HG02973 (cell line): ENCODE data around the gene ITSN1.
"Not testable (repeated sequence)": the region's sequence is repeated elsewhere in the genome, so short reads cannot be mapped to it uniquely, and the experiment has no call there.

Experiments used
- ATAC-seq: cut with Tn5 transposase; IDR thresholded peaks from one replicate; pipeline ENCODE4 v1.9.1; 2021; ENCODE audit warnings: moderate library complexity; ENCODE audit not compliant: unreplicated experiment

ITSN1 gene

GRCh38 chr21:33642027-33642895 lies at the start of gene ITSN1:
Gene ITSN1, plus strand, starts transcription at chr21:33642501. Its CDS starts 76,328 bp downstream, at chr21:33718829.
- peak; percentile 85 for ATAC-seq

DNA sequence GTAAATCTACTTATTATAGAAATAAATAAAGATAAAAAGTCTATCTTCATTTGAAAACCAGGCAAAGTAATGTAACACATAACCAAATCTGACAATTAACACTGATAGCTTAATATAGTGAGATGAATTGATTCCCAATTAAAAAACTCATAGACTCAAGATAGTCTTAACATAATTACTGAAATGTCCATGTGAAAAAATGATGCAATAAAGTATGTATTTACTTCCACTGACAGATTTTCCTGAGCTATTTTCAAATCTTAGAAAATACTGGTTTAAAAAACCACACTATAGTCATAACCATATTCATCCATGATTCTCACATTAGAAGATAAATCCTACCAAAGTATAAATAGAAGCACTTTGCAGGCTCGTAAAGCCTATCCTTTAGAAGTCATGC lies 44.2 kb upstream of the ITSN1 start:
- ATAC-seq: no peak

- no peak for ATAC-seq
These were observed 33.7 kb upstream of the ITSN1 start for GRCh38 chr21:33608559-33608958.

- no peak for ATAC-seq
These were observed 31.1 kb upstream of the ITSN1 start for GRCh38 chr21:33611006-33611744.

DNA sequence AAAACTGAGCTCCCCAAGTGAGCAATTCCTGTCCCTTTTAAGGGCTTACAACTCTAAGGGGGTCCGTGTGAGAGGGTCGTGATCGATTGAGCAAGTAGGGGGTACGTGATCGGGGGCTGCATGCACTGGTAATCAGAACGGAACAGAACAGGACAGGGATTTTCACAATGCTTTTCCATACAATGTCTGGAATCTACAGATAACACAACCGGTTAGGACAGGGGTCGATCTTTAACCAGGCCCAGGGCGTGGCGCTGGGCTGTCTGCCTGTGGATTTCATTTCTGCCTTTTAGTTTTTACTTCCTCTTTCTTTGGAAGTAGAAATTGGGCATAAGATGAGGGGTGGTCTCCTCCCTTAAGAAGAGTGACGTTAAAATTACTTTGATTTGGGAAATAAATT lies 24.7 kb upstream of the ITSN1 start:
- ATAC-seq: not testable (repeated sequence)

- ATAC-seq: no peak
These were observed 23.9 kb upstream of the ITSN1 start for GRCh38 chr21:33618407-33618806.

DNA sequence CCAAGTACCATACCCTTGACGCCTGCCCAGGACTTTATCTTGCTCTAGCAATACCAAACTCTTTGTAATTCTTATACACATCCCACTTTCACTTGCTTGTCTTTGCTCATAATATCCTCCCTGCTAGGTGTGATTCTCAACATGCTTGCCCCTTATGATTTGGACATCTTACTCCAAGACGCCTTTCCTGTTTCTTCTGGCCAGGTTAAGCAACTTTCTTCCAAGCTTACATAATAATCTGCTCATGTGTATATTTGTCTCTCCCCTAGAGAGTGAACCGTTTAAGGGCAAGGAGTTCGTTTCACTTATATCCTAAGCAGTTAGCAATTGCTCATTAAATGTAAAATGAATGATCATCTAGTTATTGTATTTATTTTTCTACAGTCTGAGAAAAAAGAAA lies 22.6 kb upstream of the ITSN1 start:
- no peak for ATAC-seq

DNA sequence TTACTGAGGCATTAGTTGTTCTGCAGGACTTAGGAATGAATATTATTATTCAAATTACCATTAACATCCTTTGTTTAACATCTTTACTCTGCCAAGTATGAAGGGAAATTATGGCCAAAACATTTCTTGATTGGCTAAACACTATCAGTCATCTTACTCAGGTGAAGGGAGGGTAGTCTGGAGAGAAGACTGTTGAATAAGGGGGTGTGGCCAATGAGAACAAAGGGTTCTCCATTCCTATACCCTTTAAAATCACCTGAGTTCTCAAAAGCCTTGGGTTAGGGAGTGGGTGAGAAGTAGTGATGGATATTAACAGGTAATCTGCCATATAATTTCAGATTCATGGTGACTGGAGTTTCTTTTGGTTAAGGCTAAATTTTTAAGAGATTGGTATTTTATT lies 20.0 kb upstream of the ITSN1 start:
- ATAC-seq: no peak

DNA sequence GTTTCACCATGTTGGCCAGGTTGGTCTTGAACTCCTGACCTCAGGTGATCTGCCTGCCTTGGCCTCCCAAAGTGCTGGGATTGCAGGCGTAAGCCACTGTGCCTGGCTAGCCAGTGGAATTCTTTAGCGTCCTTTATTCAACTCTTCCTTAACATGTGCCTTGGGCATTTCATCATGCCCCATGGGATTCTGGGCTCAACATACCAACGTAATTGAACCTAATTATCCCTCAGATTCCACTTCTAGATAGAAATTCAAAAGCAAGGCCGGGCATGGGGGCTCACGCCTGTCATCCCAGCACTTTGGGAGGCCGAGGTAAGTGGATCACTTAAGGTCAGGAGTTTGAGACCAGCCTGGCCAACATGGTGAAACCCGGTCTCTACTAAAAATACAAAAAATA lies 16.1 kb upstream of the ITSN1 start:
- not testable (repeated sequence) for ATAC-seq

GRCh38 chr21:33634254-33634653 lies 8.0 kb upstream of the ITSN1 start:
- no peak for ATAC-seq

DNA sequence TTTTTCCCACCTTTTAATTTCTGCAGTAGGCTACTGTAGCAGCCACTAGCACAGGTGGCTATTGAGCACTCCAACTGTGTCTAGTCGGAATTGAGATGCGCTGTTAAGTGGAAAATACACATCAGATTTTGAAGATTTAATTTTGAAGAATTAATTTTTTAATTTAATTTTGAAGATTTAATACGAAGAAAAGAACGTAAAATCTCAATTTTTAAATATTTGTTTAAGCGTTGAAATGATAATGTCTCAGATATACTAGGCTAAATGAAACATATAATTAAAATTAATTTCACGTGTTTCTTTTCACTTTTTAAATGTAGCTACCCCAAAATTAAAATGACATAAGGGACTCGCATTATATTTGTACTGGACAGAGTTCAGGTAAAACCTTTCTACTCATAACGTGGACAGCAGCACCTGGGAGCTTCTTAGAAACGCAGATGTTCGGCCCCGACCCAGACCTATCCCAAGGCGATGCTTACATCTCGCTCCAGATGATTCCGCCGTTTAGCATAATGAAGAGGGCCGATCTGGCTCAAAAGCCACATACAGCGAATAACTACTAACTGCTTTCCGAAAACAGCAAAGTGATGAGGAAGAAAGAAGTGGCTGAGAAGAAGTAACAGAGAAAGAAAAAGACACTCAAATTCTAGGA lies 1.5 kb upstream of the ITSN1 start:
- no peak for ATAC-seq

GRCh38 chr21:33641352-33642026 lies 812 bp upstream of the ITSN1 start, which contains the start of gene CRYZL1:
Gene CRYZL1, minus strand, starts transcription at chr21:33641741. Its CDS starts 10,190 bp downstream, at chr21:33631551.
- peak; percentile 82 for ATAC-seq

- no peak for ATAC-seq
These were observed 776 bp downstream of the ITSN1 start for GRCh38 chr21:33642896-33643657.

GRCh38 chr21:33643658-33644311 lies 1.5 kb downstream of the ITSN1 start:
- no peak for ATAC-seq

DNA sequence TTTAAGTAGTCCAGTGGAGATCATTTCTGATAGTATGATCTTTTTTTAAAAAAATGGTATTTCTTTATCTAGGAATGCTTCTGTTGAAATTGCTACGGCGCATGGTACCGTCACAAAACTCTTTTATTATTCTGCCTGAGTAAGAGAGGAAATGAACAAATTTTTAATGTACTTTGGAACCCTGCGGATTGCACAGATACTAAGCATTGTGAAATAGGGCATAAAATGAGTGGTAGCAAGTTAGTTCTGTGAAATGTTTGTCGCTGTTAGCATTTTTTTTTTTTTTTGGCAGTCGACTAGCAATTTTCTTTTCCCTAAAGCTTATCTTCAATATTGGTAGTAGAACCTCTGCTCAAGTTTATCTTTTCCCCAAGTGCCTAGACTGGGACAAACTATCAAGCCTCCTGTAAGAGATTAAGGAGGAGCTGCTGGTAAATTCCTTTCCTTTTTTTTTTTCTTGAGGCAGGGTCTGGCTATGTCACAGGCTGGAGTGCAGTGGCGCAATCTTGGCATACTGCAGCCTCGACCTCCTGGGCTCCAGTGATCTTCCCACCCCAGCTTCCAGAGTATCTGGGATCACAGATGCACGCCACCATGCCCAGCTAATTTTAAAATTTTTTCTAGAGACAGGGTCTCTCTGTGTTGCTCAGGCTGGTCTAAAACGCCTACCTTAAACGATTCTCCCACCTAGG lies 2.2 kb downstream of the ITSN1 start:
- ATAC-seq: no peak

- ATAC-seq: no peak
These were observed 3.4 kb downstream of the ITSN1 start for GRCh38 chr21:33645730-33646129.

- no peak for ATAC-seq
These were observed 5.3 kb downstream of the ITSN1 start for GRCh38 chr21:33647587-33647986.

GRCh38 chr21:33648555-33648954 lies 6.3 kb downstream of the ITSN1 start:
- ATAC-seq: no peak

DNA sequence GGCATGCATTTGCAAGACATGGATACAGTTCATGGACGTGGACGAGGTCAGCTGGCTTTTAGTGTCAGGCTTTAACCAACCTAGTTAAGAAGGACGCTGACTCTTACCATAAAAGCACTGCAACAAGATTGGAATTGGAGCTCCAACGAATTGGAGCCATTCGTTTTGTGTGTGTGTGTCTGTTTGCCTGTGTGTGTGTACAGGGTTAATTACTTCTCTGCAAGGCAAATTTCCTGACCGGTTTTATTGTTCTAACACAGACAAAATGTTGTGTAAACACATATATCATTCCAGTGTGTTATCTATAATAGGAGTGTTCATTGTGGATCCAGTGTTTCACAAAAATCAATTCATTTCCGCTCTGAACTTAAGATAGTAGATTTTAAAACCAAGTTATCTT lies 7.9 kb downstream of the ITSN1 start:
- ATAC-seq: no peak
